A549 (cell line): ENCODE data around the gene PDGFD.

Experiments
- JUN ChIP-seq, 2 experiments: fragments of >200 bp; sonication (Bioruptor Twin); formaldehyde crosslinking; IDR thresholded peaks; 2 replicates in 1 of 2; 3 replicates in 1 of 2; pipeline ENCODE4 v1.6.1; 2016 to 2017
- MAZ ChIP-seq: fragments of 150-350 bp; IDR thresholded peaks from 2 replicates; pipeline ENCODE4 v1.6.1; 2014; ENCODE audit warnings: antibody characterized with exemption, low read depth, low read length, borderline replicate concordance
- NR3C1 ChIP-seq: fragments of >200 bp; sonication (Bioruptor Twin); formaldehyde crosslinking; IDR thresholded peaks from 3 replicates; pipeline ENCODE4 v1.6.1; 2017
- RCOR1 ChIP-seq: fragments of 150-350 bp; IDR thresholded peaks from 2 replicates; pipeline ENCODE4 v1.6.1; 2014; ENCODE audit warnings: antibody characterized with exemption, low read length, low read depth
- TF ChIP-seq, protein P1 (sequence below): fragments of >200 bp; sonication (Bioruptor Twin); formaldehyde crosslinking; IDR thresholded peaks from 3 replicates; pipeline ENCODE4 v1.5.1; 2016
- TF ChIP-seq, protein P2 (sequence below): fragments of 450-650 bp; IDR thresholded peaks from 2 replicates; pipeline ENCODE4 v1.6.1; 2014; ENCODE audit warnings: antibody characterized with exemption

DNA sequence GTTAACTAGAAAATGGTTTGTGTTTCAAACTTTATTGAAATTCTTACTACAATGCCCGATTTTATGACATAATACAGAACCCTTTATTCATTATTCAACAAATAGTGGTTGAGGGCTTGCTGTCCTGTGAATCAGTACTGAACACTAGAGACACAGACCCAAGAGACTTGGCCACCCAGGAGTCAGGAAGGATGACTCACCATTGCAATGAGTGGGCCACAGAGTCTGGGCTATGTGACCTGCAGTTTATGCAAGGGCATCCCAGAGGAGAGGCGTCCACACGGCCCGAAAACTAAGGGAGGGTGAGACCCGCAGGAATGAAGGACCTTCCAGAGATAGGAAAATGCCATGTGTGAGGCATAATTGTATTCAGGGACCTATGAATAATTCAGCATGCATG lies 271.3 kb downstream of the PDGFD start:
- TF ChIP-seq, protein P1, sequence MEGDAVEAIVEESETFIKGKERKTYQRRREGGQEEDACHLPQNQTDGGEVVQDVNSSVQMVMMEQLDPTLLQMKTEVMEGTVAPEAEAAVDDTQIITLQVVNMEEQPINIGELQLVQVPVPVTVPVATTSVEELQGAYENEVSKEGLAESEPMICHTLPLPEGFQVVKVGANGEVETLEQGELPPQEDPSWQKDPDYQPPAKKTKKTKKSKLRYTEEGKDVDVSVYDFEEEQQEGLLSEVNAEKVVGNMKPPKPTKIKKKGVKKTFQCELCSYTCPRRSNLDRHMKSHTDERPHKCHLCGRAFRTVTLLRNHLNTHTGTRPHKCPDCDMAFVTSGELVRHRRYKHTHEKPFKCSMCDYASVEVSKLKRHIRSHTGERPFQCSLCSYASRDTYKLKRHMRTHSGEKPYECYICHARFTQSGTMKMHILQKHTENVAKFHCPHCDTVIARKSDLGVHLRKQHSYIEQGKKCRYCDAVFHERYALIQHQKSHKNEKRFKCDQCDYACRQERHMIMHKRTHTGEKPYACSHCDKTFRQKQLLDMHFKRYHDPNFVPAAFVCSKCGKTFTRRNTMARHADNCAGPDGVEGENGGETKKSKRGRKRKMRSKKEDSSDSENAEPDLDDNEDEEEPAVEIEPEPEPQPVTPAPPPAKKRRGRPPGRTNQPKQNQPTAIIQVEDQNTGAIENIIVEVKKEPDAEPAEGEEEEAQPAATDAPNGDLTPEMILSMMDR = no peak
- no peak for TF ChIP-seq NR3C1
- TF ChIP-seq, protein P2, sequence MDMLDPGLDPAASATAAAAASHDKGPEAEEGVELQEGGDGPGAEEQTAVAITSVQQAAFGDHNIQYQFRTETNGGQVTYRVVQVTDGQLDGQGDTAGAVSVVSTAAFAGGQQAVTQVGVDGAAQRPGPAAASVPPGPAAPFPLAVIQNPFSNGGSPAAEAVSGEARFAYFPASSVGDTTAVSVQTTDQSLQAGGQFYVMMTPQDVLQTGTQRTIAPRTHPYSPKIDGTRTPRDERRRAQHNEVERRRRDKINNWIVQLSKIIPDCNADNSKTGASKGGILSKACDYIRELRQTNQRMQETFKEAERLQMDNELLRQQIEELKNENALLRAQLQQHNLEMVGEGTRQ = no peak
- TF ChIP-seq MAZ = no peak
- no peak for TF ChIP-seq RCOR1
- no peak for TF ChIP-seq JUN (IDR thresholded peaks at IDR 0.05)
